Body of pancreas (tissue), 4 donors: ENCODE results near the gene TBX4.

Experiments
- CTCF ChIP-seq, 7 experiments: fragments of 450-650 bp in 4 of 7; fragments of 200-600 bp in 3 of 7; sonication (generic) in 3 of 7; IDR thresholded peaks; one replicate each; pipeline ENCODE4 v1.5.1; 2016 to 2019; ENCODE audit warnings: antibody characterized with exemption in 7 of 7
- POLR2A ChIP-seq, 3 donors: fragments of 450-650 bp; IDR thresholded peaks; one replicate each; pipeline ENCODE4 v1.6.1; 2016; ENCODE audit warnings: antibody characterized with exemption in 3 of 3, mild to moderate bottlenecking in 2 of 3

- TF ChIP-seq CTCF (IDR thresholded peaks at IDR 0.05) (no peak), POLR2A (IDR thresholded peaks at IDR 0.05) (no peak)
Observed at GRCh38 chr17:61491981-61492380, 39.8 kb downstream of the TBX4 start.
